ENCODE results near the gene FARS2.

- no peak for TF ChIP-seq GATA2 (IDR thresholded peaks at IDR 0.05; ENCODE audit: low read depth, low read length)
- no peak for TF ChIP-seq GATA3 (IDR thresholded peaks at IDR 0.05; ENCODE audit: low read depth, low read length)
These were observed 223.4 kb downstream of the FARS2 start for GRCh38 chr6:5484692-5485091.
